ENCODE measurements around the gene SYNGR3. TPM values are rescaled to one million over a fixed set of nuclear protein-coding genes. Genes with fewer than 3 reads are reported as not detected.
A peak's percentile ranks its signal among the peaks of the same experiment; 100 is the strongest.

The SYNGR3 gene
- polyA plus RNA-seq, 4 donors = 1.2 to 2.6 (median 2.3) TPM

- no peak for DNase-seq (ENCODE audit: low read depth in 4 of 4, low spot score in 3 of 4)
Observed at GRCh38 chr16:1975432-1976215, 14.1 kb upstream of the SYNGR3 start.

GRCh38 chr16:1976216-1976520 lies 13.6 kb upstream of the SYNGR3 start:
- no peak for DNase-seq (ENCODE audit: low read depth in 4 of 4, low spot score in 3 of 4)

GRCh38 chr16:1976951-1977874 lies 12.6 kb upstream of the SYNGR3 start:
- no peak for DNase-seq (ENCODE audit: low read depth in 4 of 4, low spot score in 3 of 4)

- DNase-seq (ENCODE audit: low read depth in 4 of 4, low spot score in 3 of 4) = no peak
Observed at GRCh38 chr16:1977875-1978268, 11.9 kb upstream of the SYNGR3 start.

GRCh38 chr16:1978476-1979120 lies 11.2 kb upstream of the SYNGR3 start:
- DNase-seq (ENCODE audit: low read depth in 4 of 4, low spot score in 3 of 4) = no peak

GRCh38 chr16:1979271-1980029 lies 10.3 kb upstream of the SYNGR3 start:
- no peak for DNase-seq (ENCODE audit: low read depth in 4 of 4, low spot score in 3 of 4)

- DNase-seq (ENCODE audit: low read depth in 4 of 4, low spot score in 3 of 4) = no peak
Observed at GRCh38 chr16:1980030-1980769, 9.6 kb upstream of the SYNGR3 start.

- DNase-seq (ENCODE audit: low read depth in 4 of 4, low spot score in 3 of 4) = no peak
Observed at GRCh38 chr16:1980770-1981087, 9.0 kb upstream of the SYNGR3 start.

- DNase-seq (ENCODE audit: low read depth in 4 of 4, low spot score in 3 of 4) = no peak
Observed at GRCh38 chr16:1981398-1981836, 8.4 kb upstream of the SYNGR3 start, which contains the start of gene NOXO1. Gene NOXO1 (minus strand): TSS chr16:1981469. CDS start chr16:1981179, 290 bp downstream.

- no peak for DNase-seq (ENCODE audit: low read depth in 4 of 4, low spot score in 3 of 4)
Observed at GRCh38 chr16:1982013-1982433, 7.7 kb upstream of the SYNGR3 start.

- DNase-seq (ENCODE audit: low read depth in 4 of 4, low spot score in 3 of 4) = no peak
Observed at GRCh38 chr16:1982991-1983543, 6.7 kb upstream of the SYNGR3 start.

- peak; percentile 78 to 87 (median 83) for DNase-seq (ENCODE audit: low read depth in 4 of 4, low spot score in 3 of 4)
Observed at GRCh38 chr16:1983544-1984346, 6.0 kb upstream of the SYNGR3 start, which contains the start of gene GFER. Gene GFER (plus strand): TSS chr16:1984193. CDS start chr16:1984219, 26 bp downstream.

GRCh38 chr16:1984347-1985225 lies 5.2 kb upstream of the SYNGR3 start:
- DNase-seq (ENCODE audit: low read depth in 4 of 4, low spot score in 3 of 4) = no peak

- DNase-seq (ENCODE audit: low read depth in 4 of 4, low spot score in 3 of 4) = no peak
Observed at GRCh38 chr16:1985466-1986150, 4.2 kb upstream of the SYNGR3 start.

GRCh38 chr16:1987198-1987597 lies 2.6 kb upstream of the SYNGR3 start:
- no peak for DNase-seq (ENCODE audit: low read depth in 4 of 4, low spot score in 3 of 4)

- DNase-seq (ENCODE audit: low read depth in 4 of 4, low spot score in 3 of 4) = no peak
Observed at GRCh38 chr16:1990101-1990350, 256 bp downstream of the SYNGR3 start.

Data from right renal pelvis (tissue), 4 donors.